Hepatocyte (in vitro differentiated cells): ENCODE measurements around the gene SYTL5. TPM values are rescaled to one million over a fixed set of nuclear protein-coding genes. Genes with fewer than 3 reads are reported as not detected.

ENCODE experiments used
- DNase-seq: peaks from one replicate; pipeline ENCODE4 v3.0.0-alpha.2; 2016; ENCODE audit warnings: low spot score
- H2AFZ ChIP-seq: fragments of 200-600 bp; sonication (generic); 2 replicates; pipeline ENCODE4 v1.6.0; 2016; ENCODE audit warnings: antibody characterized with exemption, mild to moderate bottlenecking
- H3K27ac ChIP-seq: fragments of 200-600 bp; sonication (generic); 2 replicates; pipeline ENCODE4 v1.5.1; 2016; ENCODE audit warnings: mild to moderate bottlenecking
- H3K27me3 ChIP-seq: fragments of 200-600 bp; sonication (generic); 2 replicates; pipeline ENCODE4 v1.6.1; 2016
- H3K36me3 ChIP-seq: fragments of 200-600 bp; sonication (generic); replicated peaks from 2 replicates; pipeline ENCODE4 v1.5.1; 2016; ENCODE audit warnings: low read depth; ENCODE audit not compliant: insufficient read depth
- H3K4me1 ChIP-seq: fragments of 200-600 bp; sonication (generic); 2 replicates; pipeline ENCODE4 v1.5.1; 2016; ENCODE audit warnings: mild to moderate bottlenecking, moderate library complexity; ENCODE audit not compliant: insufficient read depth
- H3K4me2 ChIP-seq: fragments of 200-600 bp; sonication (generic); 2 replicates; pipeline ENCODE4 v1.6.0; 2016
- H3K4me3 ChIP-seq: fragments of 200-600 bp; sonication (generic); 2 replicates; pipeline ENCODE4 v1.5.1; 2016; ENCODE audit warnings: mild to moderate bottlenecking
- H3K79me2 ChIP-seq: fragments of 200-600 bp; sonication (generic); 2 replicates; pipeline ENCODE4 v1.6.0; 2017; ENCODE audit warnings: mild to moderate bottlenecking
- H3K9me2 ChIP-seq: fragments of 200-600 bp; sonication (generic); replicated peaks from 2 replicates; pipeline ENCODE4 v1.6.0; 2017; ENCODE audit warnings: mild to moderate bottlenecking; ENCODE audit not compliant: insufficient read depth
- H3K9me3 ChIP-seq: fragments of 200-600 bp; sonication (generic); 2 replicates; pipeline ENCODE4 v1.5.1; 2016; ENCODE audit warnings: low read depth, mild to moderate bottlenecking
- H4K20me1 ChIP-seq: fragments of 200-600 bp; sonication (generic); 2 replicates; pipeline ENCODE4 v1.6.0; 2016; ENCODE audit warnings: mild to moderate bottlenecking; ENCODE audit not compliant: insufficient read depth, poor library complexity, severe bottlenecking
- EZH2 ChIP-seq: fragments of 200-600 bp; sonication (generic); IDR thresholded peaks from 2 replicates; pipeline ENCODE4 v1.6.1; 2016; ENCODE audit warnings: antibody characterized with exemption, mild to moderate bottlenecking, borderline replicate concordance
- WGBS: methylation state at CpG from one replicate; pipeline ENCODE4 v1.1.6; 2016; ENCODE audit warnings: low lambda C conversion rate; ENCODE audit errors: missing lambda C conversion rate; 5-methylcytosine and 5-hydroxymethylcytosine counted together
- microRNA-seq: library from miRNA; unstranded; fragments of <30 nt; microRNA quantifications from one replicate; pipeline ENCODE4, GENCODE V29; 2017
- polyA plus RNA-seq: library from polyadenylated mRNA; unstranded; fragments of >200 nt; fragmentation: Nextera tagmentation; extraction: Ambion mirVana; gene quantifications from 2 replicates; pipeline ENCODE4 v1.2.1, GENCODE V29; 2016
- small RNA-seq: library from RNA; depleted of rRNA; stranded (forward); fragments of <200 nt; gene quantifications from one replicate; pipeline ENCODE3, GENCODE V24; 2014
- total RNA-seq: library from RNA; depleted of rRNA; stranded (reverse); fragments of >200 nt; gene quantifications from 2 replicates; pipeline ENCODE4 v1.2.3, GENCODE V29; 2014
- TF ChIP-seq, protein P1 (sequence below): fragments of 200-600 bp; sonication (generic); IDR thresholded peaks from 2 replicates; pipeline ENCODE4 v1.5.1; 2016; ENCODE audit warnings: antibody characterized with exemption, mild to moderate bottlenecking; ENCODE audit not compliant: poor library complexity

SYTL5 gene
- total and polyA plus RNA-seq, 2 experiments from 2014 or later: 1.2 to 8.0 TPM

DNA sequence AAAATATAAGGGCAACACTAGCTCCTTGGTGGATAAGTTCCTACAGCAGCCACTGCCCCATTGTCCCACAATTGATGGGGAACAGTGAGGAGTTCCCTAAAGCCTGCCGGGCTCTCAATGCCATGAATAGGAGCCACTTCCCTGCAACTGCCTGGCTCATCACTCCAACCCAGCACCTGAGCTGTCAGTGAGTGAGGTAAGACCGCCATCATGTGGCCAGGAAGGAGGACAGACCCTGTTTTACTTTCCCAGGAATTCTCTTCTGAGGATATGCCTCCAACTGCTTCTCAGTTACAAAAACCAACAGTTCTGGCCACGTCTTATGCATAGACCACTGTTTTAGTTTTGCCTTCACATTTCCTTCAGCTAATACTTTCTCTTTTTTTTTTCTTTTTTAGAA, 168.8 kb downstream of the SYTL5 start:
- Histone ChIP-seq H4K20me1 (no peaks in the 10 kb centered on the region), H3K4me1 (no peaks in the 10 kb centered on the region), H3K36me3 (no peaks in the 10 kb centered on the region), H2AFZ (no peak overlapping the region), H3K4me2 (no peak overlapping the region), H3K9me3 (no peaks in the 10 kb centered on the region), H3K79me2 (no peaks in the 10 kb centered on the region), H3K27ac (no peak overlapping the region), H3K27me3 (no peaks in the 10 kb centered on the region), H3K4me3 (no peak overlapping the region), H3K9me2 (no peaks in the 10 kb centered on the region)
- 25% methylated on average over 3 of the region's 3 CpGs for WGBS
- peak; percentile 53 for DNase-seq
- TF ChIP-seq, protein P1, sequence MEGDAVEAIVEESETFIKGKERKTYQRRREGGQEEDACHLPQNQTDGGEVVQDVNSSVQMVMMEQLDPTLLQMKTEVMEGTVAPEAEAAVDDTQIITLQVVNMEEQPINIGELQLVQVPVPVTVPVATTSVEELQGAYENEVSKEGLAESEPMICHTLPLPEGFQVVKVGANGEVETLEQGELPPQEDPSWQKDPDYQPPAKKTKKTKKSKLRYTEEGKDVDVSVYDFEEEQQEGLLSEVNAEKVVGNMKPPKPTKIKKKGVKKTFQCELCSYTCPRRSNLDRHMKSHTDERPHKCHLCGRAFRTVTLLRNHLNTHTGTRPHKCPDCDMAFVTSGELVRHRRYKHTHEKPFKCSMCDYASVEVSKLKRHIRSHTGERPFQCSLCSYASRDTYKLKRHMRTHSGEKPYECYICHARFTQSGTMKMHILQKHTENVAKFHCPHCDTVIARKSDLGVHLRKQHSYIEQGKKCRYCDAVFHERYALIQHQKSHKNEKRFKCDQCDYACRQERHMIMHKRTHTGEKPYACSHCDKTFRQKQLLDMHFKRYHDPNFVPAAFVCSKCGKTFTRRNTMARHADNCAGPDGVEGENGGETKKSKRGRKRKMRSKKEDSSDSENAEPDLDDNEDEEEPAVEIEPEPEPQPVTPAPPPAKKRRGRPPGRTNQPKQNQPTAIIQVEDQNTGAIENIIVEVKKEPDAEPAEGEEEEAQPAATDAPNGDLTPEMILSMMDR: peak; percentile 54
- no peak for TF ChIP-seq EZH2

DNA sequence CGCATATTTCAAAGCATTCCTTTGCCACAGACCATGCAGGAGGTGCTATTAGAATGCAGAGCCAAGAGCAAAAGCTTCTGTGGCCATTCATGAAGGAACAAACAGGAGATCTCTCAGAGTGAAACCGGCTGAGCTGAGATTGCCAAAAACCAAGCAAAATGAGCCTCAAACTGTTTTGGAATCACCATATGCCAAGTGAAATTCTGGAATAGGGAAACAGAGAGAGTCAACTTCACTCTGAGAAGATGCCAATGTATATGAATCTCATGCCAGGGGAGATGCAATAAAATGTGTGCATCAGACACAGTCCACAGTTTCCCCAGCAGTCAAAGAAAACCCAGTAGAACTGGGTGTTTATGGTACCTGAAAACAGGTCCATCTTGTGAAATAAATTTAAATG, 172.0 kb downstream of the SYTL5 start:
- no peaks in the 10 kb centered on the region for H4K20me1 ChIP-seq
- 61% methylated on average over 2 of the region's 2 CpGs for WGBS

More for the DNA sequence above, 172.0 kb downstream of the SYTL5 start:
- Histone ChIP-seq H3K27ac (no peak overlapping the region), H3K4me1 (no peaks in the 10 kb centered on the region), H3K9me3 (no peaks in the 10 kb centered on the region), H3K4me2 (no peak overlapping the region), H3K79me2 (no peaks in the 10 kb centered on the region), H3K36me3 (no peaks in the 10 kb centered on the region), H3K9me2 (no peaks in the 10 kb centered on the region), H3K4me3 (no peak overlapping the region), H3K27me3 (no peaks in the 10 kb centered on the region), H2AFZ (no peak overlapping the region)
- no peak for DNase-seq
- TF ChIP-seq, protein P1: no peak

Small RNA genes within 50 kb of the gene (microRNA-seq; reads per million reads assigned to microRNA genes)
- gene MIR548AJ2: not detected

Small RNA genes within 50 kb of the gene (small RNA-seq; reads per million reads assigned to genes)
- not detected for gene MIR548AJ2

Other genes starting within 250 kb of the SYTL5 start
- gene CYBB, start 226.5 kb upstream of the SYTL5 start, total RNA-seq: 2.5 and 5.1 TPM in 2 replicates
- 0.30 TPM in 1 of 2 replicates, not detected in the other for gene CYBB, start 226.5 kb upstream of the SYTL5 start, polyA plus RNA-seq
- 42.8 and 44.4 TPM in 2 replicates for gene DYNLT3, start 159.0 kb upstream of the SYTL5 start, total RNA-seq
- 36.4 and 36.7 TPM in 2 replicates for gene DYNLT3, start 159.0 kb upstream of the SYTL5 start, polyA plus RNA-seq
- 82.4 and 101 TPM in 2 replicates for gene SRPX, start 214.3 kb downstream of the SYTL5 start, total RNA-seq
- 172 and 189 TPM in 2 replicates for gene SRPX, start 214.3 kb downstream of the SYTL5 start, polyA plus RNA-seq